SU-DHL-6 (cell line): Measurements from ENCODE around the gene ZNF185.

Experiments used
- H2AFZ ChIP-seq: fragments of 200-600 bp; sonication (generic); 2 replicates; pipeline ENCODE4 v1.6.1; 2014; ENCODE audit warnings: low read depth, mild to moderate bottlenecking, moderate library complexity, mixed read lengths, antibody characterized with exemption, low read length; ENCODE audit not compliant: severe bottlenecking
- H3F3A ChIP-seq: fragments of 200-600 bp; shearing (Covaris generic); 2 replicates; pipeline ENCODE4 v1.6.0; 2016; ENCODE audit warnings: antibody characterized with exemption, mild to moderate bottlenecking; ENCODE audit not compliant: insufficient read depth
- H3K27ac ChIP-seq: fragments of 200-600 bp; sonication (generic); 2 replicates; pipeline ENCODE4 v1.5.1; 2016; ENCODE audit warnings: low read depth, mild to moderate bottlenecking, low read length, moderate library complexity, mixed read lengths
- H3K27me3 ChIP-seq: fragments of 200-600 bp; sonication (generic), shearing (Covaris generic); 2 replicates; pipeline ENCODE4 v1.6.0; 2014; ENCODE audit warnings: mild to moderate bottlenecking, low read length
- H3K36me3 ChIP-seq: fragments of 200-600 bp; sonication (generic); 2 replicates; pipeline ENCODE4 v1.6.1; 2014; ENCODE audit warnings: mild to moderate bottlenecking, low read length, mixed read lengths
- H3K4me2 ChIP-seq: fragments of 300-600, 200-600 bp; shearing (Covaris generic), sonication (generic); 2 replicates; pipeline ENCODE4 v1.6.0; 2014; ENCODE audit warnings: low read length, low read depth, mild to moderate bottlenecking; ENCODE audit not compliant: poor library complexity, severe bottlenecking
- H3K4me3 ChIP-seq: fragments of 200-600 bp; sonication (generic); 2 replicates; pipeline ENCODE4 v1.5.1; 2014; ENCODE audit warnings: antibody characterized with exemption, low read length, mild to moderate bottlenecking, mixed read lengths; ENCODE audit not compliant: insufficient read depth, poor library complexity, severe bottlenecking
- H3K79me2 ChIP-seq: fragments of 200-600 bp; sonication (generic); 2 replicates; pipeline ENCODE4 v1.6.1; 2014; ENCODE audit warnings: mild to moderate bottlenecking, low read length, moderate library complexity; ENCODE audit not compliant: insufficient read depth
- H3K9ac ChIP-seq: fragments of 200-600 bp; sonication (generic); 2 replicates; pipeline ENCODE4 v1.7.0; 2014; ENCODE audit warnings: mild to moderate bottlenecking, low read length
- H3K9me2 ChIP-seq: fragments of 200-600 bp; sonication (generic); replicated peaks from 2 replicates; pipeline ENCODE4 v1.6.1; 2014; ENCODE audit warnings: low read length; ENCODE audit not compliant: insufficient read depth
- H3K9me3 ChIP-seq: fragments of 200-600 bp; sonication (generic); 2 replicates; pipeline ENCODE4 v1.6.1; 2014; ENCODE audit warnings: low read length, mixed read lengths; ENCODE audit not compliant: insufficient read depth
- H4K20me1 ChIP-seq: fragments of 200-600 bp; sonication (generic); 2 replicates; pipeline ENCODE4 v1.6.1; 2014; ENCODE audit warnings: low read depth, mild to moderate bottlenecking, antibody characterized with exemption, low read length, moderate library complexity, mixed read lengths
- EZH2phosphoT487 ChIP-seq: fragments of 200-600 bp; sonication (generic), shearing (Covaris generic); conservative IDR thresholded peaks from 2 replicates; pipeline ENCODE4 v1.6.1; 2018; ENCODE audit warnings: mild to moderate bottlenecking, antibody characterized with exemption, low read length, moderate library complexity, mixed read lengths
- TF ChIP-seq, protein P1 (sequence below): fragments of 200-600 bp; sonication (generic); IDR thresholded peaks from one replicate; pipeline ENCODE4 v1.5.1; 2017; ENCODE audit warnings: antibody characterized with exemption, mild to moderate bottlenecking, low read length, moderate library complexity; ENCODE audit not compliant: insufficient read depth, poor library complexity, severe bottlenecking

Gene ZNF185

DNA sequence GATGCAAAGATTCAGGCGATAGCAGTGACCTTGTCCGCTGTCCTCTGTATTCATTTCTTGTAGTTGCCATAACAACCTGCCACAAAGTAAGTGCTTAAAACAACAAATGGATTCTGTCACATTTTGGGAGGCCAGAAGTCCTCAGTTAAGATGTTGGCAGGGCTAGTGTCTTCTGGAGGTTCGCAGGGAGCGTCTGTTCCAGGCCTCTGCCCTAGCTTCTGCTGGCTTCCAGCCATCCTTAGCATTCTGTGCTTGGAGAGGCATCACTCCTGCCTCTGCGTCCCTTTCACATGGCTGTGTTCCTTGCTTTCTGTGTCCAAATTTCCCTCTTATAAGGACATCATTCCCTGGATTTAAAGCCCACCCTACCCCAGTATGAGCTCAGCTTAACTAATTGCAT is 31.5 kb upstream of the ZNF185 start:
- Histone ChIP-seq H3K27me3 (no peaks in the 10 kb centered on the region), H3K36me3 (no peaks in the 10 kb centered on the region)

DNA sequence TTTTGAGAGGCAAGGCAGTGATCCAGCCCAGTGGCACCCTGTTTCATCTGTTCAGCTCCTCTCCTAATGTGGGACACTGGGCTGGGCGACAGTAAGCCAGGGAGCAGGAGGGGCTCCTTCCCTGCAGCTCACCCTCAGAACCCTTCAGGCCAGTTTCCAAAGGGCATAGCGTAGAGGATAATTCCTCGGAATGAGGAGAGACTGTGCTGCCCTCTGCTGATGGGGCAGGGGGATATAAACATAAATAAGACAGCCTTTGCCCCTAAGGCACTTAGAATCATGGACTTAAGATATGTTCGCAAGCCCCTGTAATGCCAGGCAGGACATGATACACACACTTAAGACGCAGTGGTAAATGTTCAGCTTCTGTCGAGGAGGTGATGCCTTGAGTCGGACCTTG is 27.9 kb upstream of the ZNF185 start:
- Histone ChIP-seq H3K79me2 (no peaks in the 10 kb centered on the region), H3F3A (no peaks in the 10 kb centered on the region), H2AFZ (no peak overlapping the region), H3K4me3 (no peak overlapping the region), H3K4me2 (no peak overlapping the region), H3K36me3 (no peaks in the 10 kb centered on the region), H3K9ac (no peak overlapping the region), H4K20me1 (no peaks in the 10 kb centered on the region), H3K9me3 (no peaks in the 10 kb centered on the region), H3K27ac (no peak overlapping the region), H3K9me2 (no peaks in the 10 kb centered on the region), H3K27me3 (no peaks in the 10 kb centered on the region)
- TF ChIP-seq, protein P1, sequence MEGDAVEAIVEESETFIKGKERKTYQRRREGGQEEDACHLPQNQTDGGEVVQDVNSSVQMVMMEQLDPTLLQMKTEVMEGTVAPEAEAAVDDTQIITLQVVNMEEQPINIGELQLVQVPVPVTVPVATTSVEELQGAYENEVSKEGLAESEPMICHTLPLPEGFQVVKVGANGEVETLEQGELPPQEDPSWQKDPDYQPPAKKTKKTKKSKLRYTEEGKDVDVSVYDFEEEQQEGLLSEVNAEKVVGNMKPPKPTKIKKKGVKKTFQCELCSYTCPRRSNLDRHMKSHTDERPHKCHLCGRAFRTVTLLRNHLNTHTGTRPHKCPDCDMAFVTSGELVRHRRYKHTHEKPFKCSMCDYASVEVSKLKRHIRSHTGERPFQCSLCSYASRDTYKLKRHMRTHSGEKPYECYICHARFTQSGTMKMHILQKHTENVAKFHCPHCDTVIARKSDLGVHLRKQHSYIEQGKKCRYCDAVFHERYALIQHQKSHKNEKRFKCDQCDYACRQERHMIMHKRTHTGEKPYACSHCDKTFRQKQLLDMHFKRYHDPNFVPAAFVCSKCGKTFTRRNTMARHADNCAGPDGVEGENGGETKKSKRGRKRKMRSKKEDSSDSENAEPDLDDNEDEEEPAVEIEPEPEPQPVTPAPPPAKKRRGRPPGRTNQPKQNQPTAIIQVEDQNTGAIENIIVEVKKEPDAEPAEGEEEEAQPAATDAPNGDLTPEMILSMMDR = no peak

More for the DNA sequence above, 31.5 kb upstream of the ZNF185 start:
- H3K4me3 ChIP-seq = no peak overlapping the region
- no peaks in the 10 kb centered on the region for H4K20me1 ChIP-seq
- no peaks in the 10 kb centered on the region for H3K9me3 ChIP-seq
- no peak overlapping the region for H3K9ac ChIP-seq
- H3K27ac ChIP-seq = no peak overlapping the region
- no peak overlapping the region for H2AFZ ChIP-seq
- no peaks in the 10 kb centered on the region for H3K79me2 ChIP-seq
- no peak for TF ChIP-seq EZH2phosphoT487
- TF ChIP-seq, protein P1 = no peak
- H3F3A ChIP-seq = no peaks in the 10 kb centered on the region
- H3K4me2 ChIP-seq = no peak overlapping the region
- H3K9me2 ChIP-seq = no peaks in the 10 kb centered on the region

DNA sequence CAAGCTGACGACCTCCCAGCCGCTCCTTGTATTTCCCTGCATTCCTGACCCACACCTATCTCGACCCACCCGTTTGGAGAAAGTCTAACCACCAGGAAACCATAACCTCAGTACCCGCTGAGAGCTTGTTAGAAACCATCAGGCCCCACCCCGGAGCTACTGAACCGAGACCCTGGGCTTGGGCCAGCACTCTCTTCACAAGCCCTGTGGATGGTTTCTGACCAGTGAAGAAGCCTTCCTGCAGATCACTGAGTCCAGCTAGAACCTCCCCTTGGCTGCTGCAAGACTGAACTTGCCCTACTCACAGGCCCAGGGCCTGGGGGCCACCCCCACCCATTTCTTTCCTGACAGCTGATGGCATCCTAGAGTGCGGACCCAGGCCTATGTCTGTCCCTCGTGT is 26.6 kb upstream of the ZNF185 start:
- no peak overlapping the region for H3K27ac ChIP-seq
- H3F3A ChIP-seq = no peaks in the 10 kb centered on the region
- no peaks in the 10 kb centered on the region for H3K9me2 ChIP-seq
- no peaks in the 10 kb centered on the region for H3K27me3 ChIP-seq
- no peak overlapping the region for H3K4me3 ChIP-seq
- no peaks in the 10 kb centered on the region for H3K79me2 ChIP-seq
- H3K9ac ChIP-seq = no peak overlapping the region
- no peaks in the 10 kb centered on the region for H3K36me3 ChIP-seq
- no peaks in the 10 kb centered on the region for H3K9me3 ChIP-seq
- no peak for TF ChIP-seq EZH2phosphoT487
- TF ChIP-seq, protein P1 = no peak
- no peak overlapping the region for H2AFZ ChIP-seq
- H4K20me1 ChIP-seq = no peaks in the 10 kb centered on the region
- H3K4me2 ChIP-seq = no peak overlapping the region

DNA sequence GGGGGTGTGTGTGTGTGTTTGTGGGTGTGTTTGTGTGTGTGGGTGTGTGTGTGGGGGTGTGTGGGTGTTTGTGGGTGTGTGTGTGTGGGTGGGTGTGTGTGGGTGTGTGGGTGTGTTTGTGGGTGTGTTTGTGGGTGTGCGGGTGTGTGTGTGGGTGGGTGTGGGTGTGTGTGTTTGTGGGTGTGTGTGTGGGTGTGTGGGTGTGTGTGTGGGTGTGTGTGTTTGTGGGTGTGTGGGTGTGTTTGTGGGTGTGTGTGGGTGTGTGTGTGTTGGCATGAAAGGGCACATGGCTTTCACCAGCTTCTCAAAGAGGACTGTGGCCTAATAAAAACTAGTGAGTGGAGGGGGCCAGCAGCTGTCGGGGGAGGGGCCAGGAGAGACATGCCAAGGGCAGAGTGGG is 25.3 kb upstream of the ZNF185 start:
- Histone ChIP-seq H3K9me2 (no peaks in the 10 kb centered on the region), H3F3A (no peaks in the 10 kb centered on the region), H3K27ac (no peak overlapping the region), H3K79me2 (no peaks in the 10 kb centered on the region), H3K36me3 (no peaks in the 10 kb centered on the region), H3K4me3 (no peak overlapping the region), H3K27me3 (no peaks in the 10 kb centered on the region), H2AFZ (no peak overlapping the region), H3K4me2 (no peak overlapping the region), H4K20me1 (no peaks in the 10 kb centered on the region), H3K9me3 (no peaks in the 10 kb centered on the region), H3K9ac (no peak overlapping the region)
- no peak for TF ChIP-seq EZH2phosphoT487
- TF ChIP-seq, protein P1 = no peak
